Uterus (tissue), 4 donors: Measurements from ENCODE around the gene C12orf76. TPM values are rescaled to one million over a fixed set of nuclear protein-coding genes. Genes with fewer than 3 reads are reported as not detected.
A peak's percentile ranks its signal among the peaks of the same experiment; 100 is the strongest.

Experiments
- DNase-seq, 2 donors: peaks; one replicate each; pipeline ENCODE4 v3.0.0-alpha.2; 2019 to 2020
- H3K27ac ChIP-seq, 2 donors: fragments of 200-600 bp; sonication (generic); 1 replicate in 1 of 2; 2 replicates in 1 of 2; pipeline ENCODE4 v1.5.1; 2016 to 2018
- H3K27me3 ChIP-seq, 2 donors: fragments of 200-600 bp; sonication (generic); one replicate each; pipeline ENCODE4 v1.5.1; 2018 to 2019; ENCODE audit warnings: control low read depth in 1 of 2
- H3K36me3 ChIP-seq, 2 donors: fragments of 200-600 bp; sonication (generic); one replicate each; pipeline ENCODE4 v1.5.1; 2019; ENCODE audit warnings: control low read depth in 1 of 2
- H3K4me1 ChIP-seq, 2 donors: fragments of 200-600 bp; sonication (generic); one replicate each; pipeline ENCODE4 v1.5.1; 2018 to 2019; ENCODE audit warnings: control low read depth in 1 of 2
- H3K4me3 ChIP-seq, 2 donors: fragments of 200-600 bp; sonication (generic); 1 replicate in 1 of 2; 2 replicates in 1 of 2; pipeline ENCODE4 v1.5.1; 2018 to 2019; ENCODE audit warnings: mild to moderate bottlenecking in 1 of 2
- H3K9me3 ChIP-seq, 2 donors: fragments of 200-600 bp; sonication (generic); one replicate each; pipeline ENCODE4 v1.5.1; 2019; ENCODE audit warnings: control low read depth in 1 of 2
- CTCF ChIP-seq, 4 experiments: fragments of 200-600 bp in 2 of 4; fragments of 450-650 bp in 2 of 4; sonication (generic) in 2 of 4; IDR thresholded peaks; one replicate each; pipeline ENCODE4 v1.5.1; 2016 to 2019; ENCODE audit warnings: antibody characterized with exemption in 4 of 4, mild to moderate bottlenecking in 2 of 4, moderate library complexity in 1 of 4
- POLR2A ChIP-seq, 2 donors: fragments of 450-650 bp; IDR thresholded peaks; one replicate each; pipeline ENCODE4 v1.6.1; 2016; ENCODE audit warnings: antibody characterized with exemption in 2 of 2, mild to moderate bottlenecking in 1 of 2, moderate library complexity in 1 of 2
- intact Hi-C: fragments of 100-400 bp; cut with DNase I; formaldehyde crosslinking; loops from one replicate; pipeline ENCODE4 v1.15.1; 2023; ENCODE audit warnings: low total_unique reads
- total RNA-seq, 4 donors: library from RNA; depleted of rRNA in 3 of 4; stranded (reverse); fragments of >200 nt in 3 of 4; gene quantifications; one replicate each; pipeline versions ENCODE4 v1.1.0 to v1.2.4, GENCODE V29; 2014 to 2023
- donor health status: DM: yes; HTN: yes; CAD: no.

C12orf76 gene
- total RNA-seq, 4 donors from 2014 or later: 18.2 to 35.5 (median 28.4) TPM

GRCh38 chr12:109995686-109996482, 52.4 kb downstream of the C12orf76 start, which contains the start of gene GIT2:
Gene GIT2, minus strand, starts transcription at chr12:109996368. Its CDS starts 144 bp downstream, at chr12:109996224.
- H3K27me3 ChIP-seq: no peaks in the 10 kb centered on the region
- H3K4me1 ChIP-seq: peaks cover 5 to 6% of the 10 kb centered on the region in 2 donors
- H3K36me3 ChIP-seq: no peaks in the 10 kb centered on the region
- H3K9me3 ChIP-seq: no peaks in the 10 kb centered on the region
- H3K27ac ChIP-seq: peak within 1 kb of the TSS; percentile 64 to 76
- H3K4me3 ChIP-seq: peak within 1 kb of the TSS; percentile 76 to 97
- DNase-seq: peak; percentile 90 to 91
- intact Hi-C loops: no loop called here
- peak; percentile 50 to 73 for TF ChIP-seq POLR2A (IDR thresholded peaks at IDR 0.05)
- peak in 2 of 4 experiments; percentile 14 to 30 for TF ChIP-seq CTCF (IDR thresholded peaks at IDR 0.05)

GRCh38 chr12:109995361-109995685, 53.0 kb downstream of the C12orf76 start:
- no peak for TF ChIP-seq CTCF (IDR thresholded peaks at IDR 0.05)
- TF ChIP-seq POLR2A (IDR thresholded peaks at IDR 0.05): no peak
- peaks cover 5 to 6% of the 10 kb centered on the region in 2 donors for H3K4me1 ChIP-seq
- no peaks in the 10 kb centered on the region for H3K36me3 ChIP-seq
- H3K9me3 ChIP-seq: no peaks in the 10 kb centered on the region
- intact Hi-C loops: no loop called here
- H3K4me3 ChIP-seq: peak overlapping the region; percentile 76 to 97
- peak overlapping the region; percentile 64 to 76 for H3K27ac ChIP-seq
- no peaks in the 10 kb centered on the region for H3K27me3 ChIP-seq
- DNase-seq: no peak

- H3K27ac ChIP-seq: peak overlapping the region in 1 of 2 donors; percentile 64
- no peak for DNase-seq
- H3K27me3 ChIP-seq: no peaks in the 10 kb centered on the region
- no peaks in the 10 kb centered on the region for H3K9me3 ChIP-seq
- H3K4me3 ChIP-seq: peak overlapping the region in 1 of 2 donors; percentile 97
- peaks cover 5 to 6% of the 10 kb centered on the region in 2 donors for H3K4me1 ChIP-seq
- intact Hi-C loops: no loop called here
- H3K36me3 ChIP-seq: no peaks in the 10 kb centered on the region
- TF ChIP-seq POLR2A (IDR thresholded peaks at IDR 0.05) (no peak), CTCF (IDR thresholded peaks at IDR 0.05) (no peak)
Observed at GRCh38 chr12:109994401-109995175, 53.7 kb downstream of the C12orf76 start.

- intact Hi-C loops: no loop called here
- H3K36me3 ChIP-seq: no peaks in the 10 kb centered on the region
- H3K27ac ChIP-seq: no peak overlapping the region
- no peaks in the 10 kb centered on the region for H3K27me3 ChIP-seq
- H3K4me1 ChIP-seq: peaks cover 5 to 6% of the 10 kb centered on the region in 2 donors
- DNase-seq: no peak
- H3K9me3 ChIP-seq: no peaks in the 10 kb centered on the region
- no peak for TF ChIP-seq CTCF (IDR thresholded peaks at IDR 0.05)
- no peak for TF ChIP-seq POLR2A (IDR thresholded peaks at IDR 0.05)
- no peak overlapping the region for H3K4me3 ChIP-seq
Observed at GRCh38 chr12:109993091-109993490, 55.2 kb downstream of the C12orf76 start.

- no peaks in the 10 kb centered on the region for H3K27me3 ChIP-seq
- TF ChIP-seq POLR2A (IDR thresholded peaks at IDR 0.05) (no peak), CTCF (IDR thresholded peaks at IDR 0.05) (no peak)
- H3K36me3 ChIP-seq: no peaks in the 10 kb centered on the region
- no peak overlapping the region for H3K4me3 ChIP-seq
- no peak overlapping the region for H3K27ac ChIP-seq
- peaks cover 5 to 6% of the 10 kb centered on the region in 2 donors for H3K4me1 ChIP-seq
- no peak for DNase-seq
- intact Hi-C loops: no loop called here
- H3K9me3 ChIP-seq: no peaks in the 10 kb centered on the region
Observed at GRCh38 chr12:109991586-109991985, 56.7 kb downstream of the C12orf76 start.
